GM12891 (cell line): ENCODE data around the gene RBM3. TPM values are rescaled to one million over a fixed set of nuclear protein-coding genes. Genes with fewer than 3 reads are reported as not detected.
"Not testable (repeated sequence)": the region's sequence is repeated elsewhere in the genome, so short reads cannot be mapped to it uniquely, and the experiment has no call there.

ENCODE experiments used
- DNase-seq: peaks from one replicate; pipeline ENCODE4 v3.0.0; 2011; ENCODE audit warnings: low spot score; ENCODE audit not compliant: insufficient read length
- FAIRE-seq: peaks from 2 replicates; lab custom pipeline; 2011; peaks lifted over from hg19 to GRCh38; lab: Jason Lieb, UNC
- PAX5 ChIP-seq: IDR thresholded peaks from 2 replicates; pipeline ENCODE4 v1.6.1; 2011; ENCODE audit warnings: low read length, moderate library complexity, mild to moderate bottlenecking; ENCODE audit not compliant: insufficient read depth, severe bottlenecking
- POLR2A ChIP-seq: IDR thresholded peaks from 2 replicates; pipeline ENCODE4 v1.6.1; 2011; ENCODE audit warnings: low read depth, low read length, control low read depth
- POLR2AphosphoS5 ChIP-seq: IDR thresholded peaks from 2 replicates; pipeline ENCODE4 v1.6.1; 2011; ENCODE audit warnings: low read depth, low read length, control low read depth
- POU2F2 ChIP-seq: IDR thresholded peaks from 2 replicates; pipeline ENCODE4 v1.6.1; 2011; ENCODE audit warnings: low read depth, mild to moderate bottlenecking, control low read depth, low read length, moderate library complexity
- SPI1 ChIP-seq: IDR thresholded peaks from 2 replicates; pipeline ENCODE4 v1.6.1; 2011; ENCODE audit warnings: low read depth, low read length, control low read depth
- TAF1 ChIP-seq: IDR thresholded peaks from 2 replicates; pipeline ENCODE4 v1.6.1; 2011; ENCODE audit warnings: low read depth, low read length, control low read depth
- polyA plus RNA-seq: library from polyadenylated mRNA; unstranded; fragments of >200 nt; gene quantifications from one replicate; pipeline ENCODE4 v1.2.1, GENCODE V29; 2012; ENCODE audit warnings: low read depth, missing spikeins, inconsistent platforms; ENCODE audit not compliant: missing spikeins

The RBM3 gene
- 247 TPM for polyA plus RNA-seq

DNA sequence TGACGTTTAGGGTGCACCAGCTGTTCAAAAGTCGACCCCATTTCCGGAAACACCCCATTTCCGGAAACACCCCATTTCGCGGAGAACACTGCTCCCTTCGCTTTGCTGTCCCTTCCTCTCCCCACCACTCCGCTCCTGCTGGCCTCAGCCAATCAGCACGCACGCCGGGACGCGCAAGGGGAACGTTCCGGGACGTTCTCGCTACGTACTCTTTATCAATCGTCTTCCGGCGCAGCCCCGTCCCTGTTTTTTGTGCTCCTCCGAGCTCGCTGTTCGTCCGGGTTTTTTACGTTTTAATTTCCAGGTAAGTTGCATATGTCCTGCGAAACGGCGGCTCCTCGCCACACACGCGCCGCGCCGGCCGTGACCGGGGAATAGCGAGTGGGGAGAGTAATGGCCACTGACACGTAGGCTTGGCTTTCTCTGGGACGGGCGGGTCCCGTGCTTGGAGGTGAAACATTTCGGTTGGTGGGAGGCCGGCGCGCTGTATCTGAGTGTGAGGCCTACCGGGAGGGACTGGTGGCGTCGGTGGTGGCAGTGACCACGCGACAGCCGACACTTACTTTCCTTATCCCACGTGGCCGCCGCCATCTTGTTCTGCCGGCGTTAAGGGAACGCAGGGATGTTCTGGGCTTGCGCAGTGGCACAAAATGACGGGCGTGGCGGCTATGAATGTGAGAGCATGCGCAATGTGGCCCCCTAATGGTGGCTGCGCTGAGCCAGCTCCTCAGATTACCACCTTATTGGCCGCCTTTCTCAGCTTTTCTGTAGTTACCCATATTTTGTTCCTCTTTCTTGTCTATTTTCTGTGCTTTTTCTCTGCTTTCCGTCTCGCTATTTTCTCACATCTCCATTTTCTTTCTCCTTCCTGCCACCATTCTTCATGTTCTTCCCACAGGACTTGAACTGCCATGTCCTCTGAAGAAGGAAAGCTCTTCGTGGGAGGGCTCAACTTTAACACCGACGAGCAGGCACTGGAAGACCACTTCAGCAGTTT is at the start of gene RBM3:
Gene RBM3 (plus strand): TSS at position 215 of the 997 bp plus-strand sequence. CDS start 697 bp downstream, at position 912.
- TF ChIP-seq POU2F2 (peak; percentile 18; the same call in 1 of the 2 replicates), POLR2AphosphoS5 (peak; percentile 89), POLR2A (peak; percentile 91), PAX5 (no peak), TAF1 (peak; percentile 58), SPI1 (0 out of 2 replicates have a peak, but pooled peaks have one; percentile 7)
- peak; percentile 61 for DNase-seq
- FAIRE-seq = peak; percentile 100

DNA sequence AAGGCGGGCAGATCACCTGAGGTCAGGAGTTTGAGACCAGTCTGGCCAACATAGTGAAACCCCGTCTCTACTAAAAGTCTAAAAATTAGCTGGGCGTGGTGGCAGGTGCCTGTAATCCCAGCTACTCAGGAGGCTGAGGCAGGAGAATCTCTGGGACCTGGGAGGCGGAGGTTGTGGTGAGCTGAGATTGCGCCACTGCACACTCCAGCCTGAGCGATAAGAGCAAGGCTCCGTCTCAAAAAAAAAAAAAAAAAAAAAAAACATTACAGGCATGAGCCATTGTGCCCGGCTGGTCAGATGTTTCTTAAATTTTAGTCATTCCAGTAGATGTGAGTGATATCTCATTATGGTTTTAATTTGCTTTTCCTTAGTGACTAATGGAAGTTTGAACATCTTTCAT is 48.4 kb upstream of the RBM3 start:
- DNase-seq = not testable (repeated sequence)

GRCh38 chrX:48530736-48531135 is 43.5 kb upstream of the RBM3 start:
- no peak for TF ChIP-seq POLR2AphosphoS5
- TF ChIP-seq POU2F2 = no peak
- no peak for TF ChIP-seq PAX5
- no peak for TF ChIP-seq SPI1
- TF ChIP-seq POLR2A = no peak
- TF ChIP-seq TAF1 = no peak
- FAIRE-seq (peak; percentile 35), DNase-seq (no peak)

More for the DNA sequence above, 48.4 kb upstream of the RBM3 start:
- not testable (repeated sequence) for FAIRE-seq

DNA sequence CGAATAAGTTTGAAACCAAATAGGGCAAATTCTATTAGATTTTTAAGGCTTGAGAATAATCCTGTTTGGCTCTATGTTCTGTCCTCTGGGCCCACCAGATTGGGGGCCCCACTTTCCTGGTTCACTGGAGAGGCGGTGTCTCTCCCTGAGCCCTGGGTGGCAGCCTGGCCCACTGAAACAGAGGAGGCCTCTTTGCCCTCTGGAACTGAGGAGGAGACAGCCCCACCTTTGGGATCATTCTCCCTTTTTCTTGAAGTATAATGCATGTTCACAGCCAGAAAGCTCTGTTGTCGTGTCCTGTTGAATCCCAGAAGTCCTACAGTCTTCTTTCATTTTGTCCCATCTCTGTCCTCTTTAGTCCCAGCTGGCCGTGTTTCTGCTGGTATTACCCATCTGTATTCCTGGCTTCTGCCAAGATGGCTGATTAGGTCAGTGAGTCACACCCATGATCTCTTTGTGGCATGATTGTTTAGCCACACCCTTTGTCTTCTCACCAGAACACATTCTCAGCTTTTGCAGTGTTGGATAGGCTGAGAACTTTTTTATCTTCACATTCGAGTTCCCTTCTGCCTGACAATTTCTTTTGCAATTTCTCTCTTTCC is 42.8 kb upstream of the RBM3 start:
- DNase-seq (no peak), FAIRE-seq (peak; percentile 66)
- TF ChIP-seq POLR2A (no peak), POLR2AphosphoS5 (no peak), PAX5 (no peak), TAF1 (no peak), SPI1 (no peak), POU2F2 (no peak)

DNA sequence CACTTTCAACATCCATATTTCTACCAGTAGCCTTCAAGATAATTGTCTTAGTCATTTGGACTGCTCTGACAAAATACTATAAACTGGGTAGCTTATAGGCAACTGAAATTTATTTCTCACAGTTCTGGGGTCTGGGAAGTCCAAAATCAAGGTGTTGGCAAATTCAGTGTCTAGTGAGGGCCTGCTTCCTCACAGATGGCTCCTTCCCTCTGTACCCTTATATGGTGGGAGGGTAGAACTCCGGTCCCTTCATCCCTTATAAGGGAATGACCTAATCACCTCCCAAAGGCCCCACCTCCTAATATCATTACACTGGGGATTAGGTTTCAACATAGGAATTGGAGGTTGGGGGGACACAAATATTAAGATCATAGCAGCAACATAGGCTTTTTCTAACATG is 42.1 kb upstream of the RBM3 start:
- DNase-seq = no peak
- TF ChIP-seq PAX5 (no peak), SPI1 (no peak), TAF1 (no peak)
- FAIRE-seq = peak; percentile 66

- FAIRE-seq = no peak
- DNase-seq = no peak
- TF ChIP-seq SPI1 = no peak
- TF ChIP-seq POLR2AphosphoS5 = no peak
- no peak for TF ChIP-seq PAX5
- TF ChIP-seq POU2F2 = no peak
- TF ChIP-seq TAF1 = no peak
- TF ChIP-seq POLR2A = no peak
Measured at GRCh38 chrX:48533165-48533564, 41.1 kb upstream of the RBM3 start.

DNA sequence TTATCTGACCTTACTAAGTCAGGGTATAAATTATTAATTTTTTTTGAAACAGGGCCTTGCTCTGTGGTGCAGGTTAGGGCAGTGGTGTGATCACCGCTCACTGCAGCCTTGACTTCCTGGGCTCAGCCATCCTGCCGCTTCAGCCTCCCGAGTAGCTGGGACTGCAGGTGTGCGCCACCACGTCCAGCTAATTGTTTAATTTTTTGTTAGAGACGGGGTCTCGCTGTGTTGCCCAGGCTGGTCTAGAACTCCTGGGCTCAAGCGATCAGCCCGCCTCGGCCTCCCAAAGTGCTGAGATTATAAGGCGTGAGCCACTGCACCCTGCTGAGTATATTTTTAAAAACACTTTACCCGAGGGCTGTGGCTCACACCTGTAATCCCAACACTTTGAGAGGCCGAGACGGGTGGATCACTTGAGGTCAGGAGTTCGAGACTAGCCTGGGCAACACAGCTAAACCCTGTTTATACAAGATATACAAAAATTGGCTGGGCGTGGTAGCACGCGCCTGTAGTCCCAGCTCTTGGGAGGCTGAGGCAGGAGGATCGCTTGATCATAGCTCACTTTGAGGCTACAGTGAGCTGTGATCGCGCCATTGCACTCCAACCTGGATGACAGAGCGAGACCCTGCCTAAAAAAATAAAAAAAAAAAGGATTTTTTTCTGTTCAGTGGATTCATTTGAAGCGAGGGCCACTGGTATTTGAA is 35.5 kb upstream of the RBM3 start:
- DNase-seq = no peak
- FAIRE-seq = no peak
- TF ChIP-seq SPI1 = no peak
- no peak for TF ChIP-seq POLR2A
- TF ChIP-seq PAX5 = no peak
- TF ChIP-seq TAF1 = no peak

DNA sequence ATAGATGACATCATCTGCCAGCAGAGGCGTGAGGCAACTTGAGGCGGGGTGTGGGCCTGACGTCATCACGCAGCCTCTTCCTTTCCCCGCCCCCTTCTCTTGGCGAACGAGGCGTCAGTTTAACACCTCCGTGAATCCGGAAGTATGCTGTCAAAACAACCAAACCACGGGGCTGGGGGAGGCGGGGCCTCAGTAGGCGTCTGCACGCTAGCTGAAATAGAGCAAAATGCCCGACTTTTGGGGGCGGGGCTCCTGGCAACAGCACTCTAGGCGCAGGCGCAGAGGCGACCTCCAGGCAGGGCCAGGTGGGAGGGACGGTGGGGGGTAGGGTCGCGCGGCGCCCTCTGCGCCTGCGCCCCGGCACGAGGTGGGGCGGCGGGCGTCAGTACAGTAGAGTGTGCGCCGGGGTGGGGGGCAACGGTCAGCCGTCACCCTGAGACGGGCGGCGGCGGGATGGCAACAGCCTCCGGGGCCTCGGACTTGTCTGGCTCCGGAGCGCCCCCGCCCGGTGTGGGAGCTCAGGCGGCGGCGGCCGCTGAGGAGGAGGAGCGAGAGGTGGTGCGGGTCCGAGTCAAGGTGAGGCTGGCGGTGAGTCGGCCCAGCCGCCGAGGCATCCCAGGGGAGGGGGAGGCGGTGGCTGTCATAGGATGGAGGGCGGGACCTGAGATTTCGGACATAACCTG is 34.8 kb upstream of the RBM3 start, which contains the start of gene TBC1D25:
Gene TBC1D25 (plus strand): TSS at position 370 of the 683 bp plus-strand sequence. CDS start 84 bp downstream, at position 454.
- TF ChIP-seq SPI1 = no peak
- no peak for TF ChIP-seq PAX5
- TF ChIP-seq POLR2A = no peak
- TF ChIP-seq POLR2AphosphoS5 = no peak
- no peak for TF ChIP-seq POU2F2
- TF ChIP-seq TAF1 = peak; percentile 16; the same call in 1 of the 2 replicates
- FAIRE-seq (peak; percentile 97), DNase-seq (peak; percentile 59)
